ENCODE results near the gene NOL9.

DNA sequence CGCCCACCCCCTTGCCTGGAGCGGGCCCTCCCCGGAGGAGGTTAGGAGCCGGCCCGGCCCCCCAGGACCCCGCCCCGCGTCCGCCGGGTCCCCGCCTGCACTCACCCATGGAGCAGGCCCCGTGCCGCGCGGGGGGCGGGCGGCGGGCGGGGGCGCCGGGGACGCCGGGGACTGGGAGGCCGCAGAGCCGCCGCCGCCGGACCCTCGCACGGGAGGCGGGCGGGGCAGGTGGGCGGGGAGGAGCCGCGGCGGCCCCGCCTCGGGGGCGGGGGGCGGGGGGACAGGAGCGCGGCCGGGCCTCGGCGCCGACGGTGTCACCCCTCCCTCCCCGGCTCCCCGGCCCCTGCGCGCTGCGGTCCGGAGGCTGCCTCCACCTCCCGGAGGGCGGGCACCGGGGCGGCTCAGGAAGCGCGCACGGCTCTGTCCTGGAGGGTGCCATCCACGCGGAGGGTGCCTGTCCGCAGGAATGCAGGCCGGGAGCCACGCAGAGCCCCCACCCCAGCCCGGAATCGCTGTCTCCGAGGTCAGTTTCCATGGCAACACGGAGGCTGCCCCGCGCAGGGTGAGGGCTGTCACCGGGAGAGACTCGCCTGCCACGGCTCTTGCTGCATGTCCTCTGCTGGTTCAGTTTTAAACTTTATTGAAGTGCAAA is 57.0 kb downstream of the NOL9 start:
- TF ChIP-seq, protein P1, sequence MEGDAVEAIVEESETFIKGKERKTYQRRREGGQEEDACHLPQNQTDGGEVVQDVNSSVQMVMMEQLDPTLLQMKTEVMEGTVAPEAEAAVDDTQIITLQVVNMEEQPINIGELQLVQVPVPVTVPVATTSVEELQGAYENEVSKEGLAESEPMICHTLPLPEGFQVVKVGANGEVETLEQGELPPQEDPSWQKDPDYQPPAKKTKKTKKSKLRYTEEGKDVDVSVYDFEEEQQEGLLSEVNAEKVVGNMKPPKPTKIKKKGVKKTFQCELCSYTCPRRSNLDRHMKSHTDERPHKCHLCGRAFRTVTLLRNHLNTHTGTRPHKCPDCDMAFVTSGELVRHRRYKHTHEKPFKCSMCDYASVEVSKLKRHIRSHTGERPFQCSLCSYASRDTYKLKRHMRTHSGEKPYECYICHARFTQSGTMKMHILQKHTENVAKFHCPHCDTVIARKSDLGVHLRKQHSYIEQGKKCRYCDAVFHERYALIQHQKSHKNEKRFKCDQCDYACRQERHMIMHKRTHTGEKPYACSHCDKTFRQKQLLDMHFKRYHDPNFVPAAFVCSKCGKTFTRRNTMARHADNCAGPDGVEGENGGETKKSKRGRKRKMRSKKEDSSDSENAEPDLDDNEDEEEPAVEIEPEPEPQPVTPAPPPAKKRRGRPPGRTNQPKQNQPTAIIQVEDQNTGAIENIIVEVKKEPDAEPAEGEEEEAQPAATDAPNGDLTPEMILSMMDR (IDR thresholded peaks at IDR 0.05; ENCODE audit: insufficient read depth, low read depth, low read length): no peak
- no peak for TF ChIP-seq EZH2 (IDR thresholded peaks at IDR 0.05; ENCODE audit: insufficient read depth, low read length)

Measured in astrocyte (in vitro differentiated cells and primary cell).